Omental fat pad (tissue), 4 donors: ENCODE data around the gene RIOK2. TPM values are rescaled to one million over a fixed set of nuclear protein-coding genes. Genes with fewer than 3 reads are reported as not detected.

Experiments
- ATAC-seq: fragments of 150-250 bp; one replicate; pipeline ENCODE4 v1.9.1; 2016; ENCODE audit warnings: mild to moderate bottlenecking, moderate library complexity; ENCODE audit not compliant: low FRiP score
- DNase-seq: peaks from one replicate; pipeline ENCODE4 v3.0.0-alpha.2; 2019; ENCODE audit warnings: low spot score
- CTCF ChIP-seq, 3 donors: fragments of 450-650 bp; IDR thresholded peaks; one replicate each; pipeline ENCODE4 v1.5.1; 2016 to 2017; ENCODE audit warnings: antibody characterized with exemption in 3 of 3, mild to moderate bottlenecking in 3 of 3, moderate library complexity in 2 of 3
- small RNA-seq: library from RNA; depleted of rRNA; stranded (forward); fragments of <200 nt; gene quantifications from one replicate; pipeline ENCODE3, GENCODE V24; 2016
- total RNA-seq, 4 donors: library from RNA; depleted of rRNA; stranded (reverse); fragments of >200 nt; gene quantifications; one replicate each; pipeline ENCODE4 v1.1.0, GENCODE V29; 2016

Gene RIOK2
- total RNA-seq, 4 donors from 2014 or later: 24.7 to 37.0 (median 28.0) TPM

GRCh38 chr5:97118261-97119006 is 64.6 kb downstream of the RIOK2 start:
- no peak for ATAC-seq
- no peak for TF ChIP-seq CTCF (IDR thresholded peaks at IDR 0.05)
- DNase-seq: no peak

GRCh38 chr5:97115932-97116331 is 67.1 kb downstream of the RIOK2 start:
- DNase-seq: no peak
- ATAC-seq: no peak
- no peak for TF ChIP-seq CTCF (IDR thresholded peaks at IDR 0.05)

- no peak for TF ChIP-seq CTCF (IDR thresholded peaks at IDR 0.05)
- no peak for DNase-seq
- ATAC-seq: no peak
These were observed 70.8 kb downstream of the RIOK2 start for GRCh38 chr5:97112230-97112629.

GRCh38 chr5:97111616-97112015 is 71.4 kb downstream of the RIOK2 start:
- no peak for DNase-seq
- ATAC-seq: no peak
- TF ChIP-seq CTCF (IDR thresholded peaks at IDR 0.05): no peak

GRCh38 chr5:97111004-97111403 is 72.0 kb downstream of the RIOK2 start:
- TF ChIP-seq CTCF (IDR thresholded peaks at IDR 0.05): no peak
- ATAC-seq: no peak
- no peak for DNase-seq

Small RNAs within 50 kb of the gene (small RNA-seq; reads per million reads assigned to genes)
- not detected for gene RNU1-73P

Other genes with a start within 250 kb of the RIOK2 start
- 100 to 1,000 TPM in 1 of 4 donors, 10 to 100 TPM in 3; 51.4 to 155 (median 62.8) TPM for gene LNPEP, start 247.2 kb downstream of the RIOK2 start, total RNA-seq
- not detected for gene LIX1, start 40.6 kb downstream of the RIOK2 start, total RNA-seq